B cell (primary cell): ENCODE measurements around the gene RNF224. TPM values are rescaled to one million over a fixed set of nuclear protein-coding genes. Genes with fewer than 3 reads are reported as not detected.
A peak's percentile ranks its signal among the peaks of the same experiment; 100 is the strongest.

ENCODE experiments used
- ATAC-seq: fragments of 200-7000 bp; cut with Tn5 transposase; one replicate; pipeline ENCODE4 v1.10.0; 2021; ENCODE audit warnings: low read depth, mild to moderate bottlenecking, moderate number of reproducible peaks, moderate library complexity
- CTCF ChIA-PET: fragments of 350-600 bp; sonication (Branson Sonifier 250); formaldehyde crosslinking; loops from one replicate; lab custom pipeline; 2021; ENCODE audit warnings: antibody characterized with exemption, inconsistent platforms; lab: Charles Lee
- POLR2A ChIA-PET: fragments of 350-600 bp; sonication (Branson Sonifier 250); formaldehyde crosslinking; loops from one replicate; lab custom pipeline; 2021; ENCODE audit warnings: antibody characterized with exemption; lab: Charles Lee
- DNase-seq: peaks from one replicate; pipeline ENCODE4 v3.0.0; 2013
- H2AFZ ChIP-seq: 2 replicates; pipeline ENCODE4 v1.6.1; 2012; ENCODE audit warnings: mild to moderate bottlenecking, low read depth, low read length; ENCODE audit not compliant: insufficient read depth, poor library complexity, severe bottlenecking
- H3K27ac ChIP-seq, 2 donors: 1 replicate in 1 of 2; 2 replicates in 1 of 2; pipeline ENCODE4 v1.5.1; 2012 to 2013; ENCODE audit warnings: low read length in 2 of 2, mild to moderate bottlenecking in 2 of 2, moderate library complexity in 1 of 2
- H3K27me3 ChIP-seq, 4 experiments: fragments of 200-600 bp in 1 of 4; sonication (generic) in 1 of 4; replicated peaks in 1 of 4; 1 replicate in 2 of 4; 2 replicates in 2 of 4; pipeline versions ENCODE4 v1.6.1 to v1.7.0; 2013 to 2016; ENCODE audit warnings: low read length in 3 of 4, mild to moderate bottlenecking in 2 of 4, mixed read lengths in 1 of 4, moderate library complexity in 1 of 4; ENCODE audit not compliant: insufficient read depth in 4 of 4, control insufficient read depth in 3 of 4; ENCODE audit errors: control extremely low read depth in 1 of 4
- H3K36me3 ChIP-seq, 2 experiments: replicated peaks in 1 of 2; 1 replicate in 1 of 2; 2 replicates in 1 of 2; pipeline versions ENCODE4 v1.6.1 to v1.7.1; 2013; ENCODE audit warnings: low read length in 1 of 2; ENCODE audit not compliant: insufficient read depth in 2 of 2, control insufficient read depth in 1 of 2; ENCODE audit errors: control extremely low read depth in 1 of 2, extremely low read depth in 1 of 2
- H3K4me1 ChIP-seq, 2 donors: fragments of 200-600 bp in 1 of 2; sonication (generic) in 1 of 2; 1 replicate in 1 of 2; 2 replicates in 1 of 2; pipeline versions ENCODE4 v1.5.1 to v1.6.1; 2013 to 2017; ENCODE audit warnings: low read length in 2 of 2; ENCODE audit not compliant: control insufficient read depth in 2 of 2, insufficient read depth in 2 of 2
- H3K4me2 ChIP-seq: replicated peaks from 2 replicates; pipeline ENCODE3; 2012; ENCODE audit warnings: mild to moderate bottlenecking, low read depth, low read length; ENCODE audit not compliant: poor library complexity, severe bottlenecking
- H3K4me3 ChIP-seq, 5 experiments: fragments of 200-600 bp in 1 of 5; sonication (generic) in 1 of 5; 1 replicate in 3 of 5; 2 replicates in 2 of 5; pipeline versions ENCODE4 v1.5.1 to v1.7.0; 2011 to 2016; ENCODE audit warnings: low read length in 4 of 5, mild to moderate bottlenecking in 4 of 5, low read depth in 2 of 5, control low read depth in 1 of 5, moderate library complexity in 1 of 5; ENCODE audit not compliant: insufficient read depth in 1 of 5; ENCODE audit errors: control extremely low read depth in 1 of 5, extremely low read depth in 1 of 5
- H3K79me2 ChIP-seq: fragments of 200-600 bp; sonication (generic); one replicate; pipeline ENCODE4 v1.6.0; 2016; ENCODE audit warnings: low read length; ENCODE audit not compliant: control insufficient read depth, insufficient read depth
- H3K9ac ChIP-seq: fragments of 200-600 bp; sonication (generic); 2 replicates; pipeline ENCODE4 v1.6.1; 2017; ENCODE audit warnings: mild to moderate bottlenecking, low read length, moderate library complexity
- H3K9me3 ChIP-seq, 3 donors: one replicate each; pipeline versions ENCODE4 v1.6.1 to v1.7.1; 2013; ENCODE audit warnings: low read length in 2 of 3; ENCODE audit not compliant: control insufficient read depth in 2 of 3, insufficient read depth in 1 of 3; ENCODE audit errors: control extremely low read depth in 1 of 3
- H4K20me1 ChIP-seq: 2 replicates; pipeline ENCODE4 v1.6.0; 2012; ENCODE audit warnings: mild to moderate bottlenecking, low read length; ENCODE audit not compliant: insufficient read depth, control insufficient read depth, poor library complexity, severe bottlenecking
- H3K27ac Mint-ChIP-seq: one replicate; pipeline ENCODE4 v1.8.0; 2021; ENCODE audit warnings: mixed read lengths
- H3K27me3 Mint-ChIP-seq: one replicate; pipeline ENCODE4 v1.8.0; 2021; ENCODE audit warnings: mixed read lengths
- H3K4me1 Mint-ChIP-seq: one replicate; pipeline ENCODE4 v1.8.0; 2021; ENCODE audit warnings: mixed read lengths
- H3K4me3 Mint-ChIP-seq: one replicate; pipeline ENCODE4 v1.8.0; 2021; ENCODE audit warnings: mixed read lengths
- H3K9me3 Mint-ChIP-seq: one replicate; pipeline ENCODE4 v1.8.0; 2022; ENCODE audit warnings: mixed read lengths; ENCODE audit not compliant: insufficient read depth
- CTCF ChIP-seq: fragments of 200-600 bp; IDR thresholded peaks from one replicate; pipeline ENCODE4 v1.8.0; 2022; ENCODE audit warnings: antibody characterized with exemption, mild to moderate bottlenecking
- EZH2 ChIP-seq: IDR thresholded peaks from 2 replicates; pipeline ENCODE4 v1.6.1; 2012; ENCODE audit warnings: borderline replicate concordance, low read depth, mild to moderate bottlenecking, moderate library complexity, low read length; ENCODE audit not compliant: insufficient read depth, poor library complexity, severe bottlenecking
- WGBS: methylation state at CpG from one replicate; pipeline ENCODE4 v1.1.5; 2013; ENCODE audit warnings: missing lambda C conversion rate; ENCODE audit not compliant: insufficient coverage; 5-methylcytosine and 5-hydroxymethylcytosine counted together
- intact Hi-C: fragments of 100-400 bp; cut with micrococcal nuclease; formaldehyde crosslinking; loops from one replicate; pipeline ENCODE4 v1.10.0; 2022
- polyA plus RNA-seq: library from polyadenylated mRNA; depleted of rRNA; stranded (reverse); fragments of >200 nt; gene quantifications from 2 replicates; pipeline ENCODE4 v1.2.3, GENCODE V29; 2012
- total RNA-seq, 2 donors: library from RNA; stranded (reverse); fragments of 120-200 nt in 1 of 2; gene quantifications; 1 replicate in 1 of 2; 2 replicates in 1 of 2; pipeline versions ENCODE4 v1.2.3 to v1.2.4, GENCODE V29; 2013 to 2022

The RNF224 gene
- total and polyA plus RNA-seq, 2 donors (not counting 1 experiment from before 2014, with no cell fraction given), result not detected

- WGBS, result 45% methylated on average over 25 of the region's 30 CpGs
- ChIA-PET POLR2A (interaction anchor here (0.6 to 1.5 kb wide), 7 partner anchors 9 to 149 kb away, joined by 3 to 7 read pairs (median 4); partner anchors contain the start of genes ANAPC2, EXD3, NOXA1 and SSNA1), CTCF (interaction anchor here (0.8 to 1.9 kb wide), 7 partner anchors 9 to 40 kb away, joined by 3 to 7 read pairs (median 3); no protein-coding TSS in a partner anchor)
- no peaks in the 10 kb centered on the region for H3K27me3 Mint-ChIP-seq
- peaks cover 38% of the 10 kb centered on the region for H3K4me1 Mint-ChIP-seq
- peak overlapping the region; percentile 90 for H3K4me3 Mint-ChIP-seq
- peak overlapping the region; percentile 65 for H2AFZ ChIP-seq
- peak overlapping the region; percentile 76 to 79 for H3K27ac ChIP-seq
- no peaks in the 10 kb centered on the region for H3K9me3 ChIP-seq
- H3K4me1 ChIP-seq, result peaks cover 30 to 54% of the 10 kb centered on the region in 2 donors
- intact Hi-C loops, result loop anchor here (1.0 kb wide), 2 partner anchors 21 to 44 kb away; partner anchors contain the start of gene NELFB
- H3K4me3 ChIP-seq, result peak overlapping the region; percentile 12 to 88 (median 82)
- H3K9ac ChIP-seq, result peak overlapping the region; percentile 83
- ATAC-seq (peak; percentile 16), DNase-seq (peak; percentile 8)
- peak overlapping the region; percentile 100 for H3K4me2 ChIP-seq
- no peak for TF ChIP-seq EZH2
- no peak for TF ChIP-seq CTCF
- no peaks in the 10 kb centered on the region for H3K9me3 Mint-ChIP-seq
- H3K36me3 ChIP-seq, result peaks cover 0 to 12% of the 10 kb centered on the region in 2 experiments
- H3K27me3 ChIP-seq, result no peaks in the 10 kb centered on the region
- peak overlapping the region; percentile 93 for H3K27ac Mint-ChIP-seq
- H4K20me1 ChIP-seq, result peaks cover 24% of the 10 kb centered on the region
- H3K79me2 ChIP-seq, result peaks cover 37% of the 10 kb centered on the region
These were observed 49.4 kb downstream of the RNF224 start for GRCh38 chr9:137276473-137277328.
